A549 (cell line): ENCODE data around the gene SLC35D1. TPM values are rescaled to one million over a fixed set of nuclear protein-coding genes. Genes with fewer than 3 reads are reported as not detected.

Source experiments
- ATAC-seq, 2 experiments: fragments of 200-7000 bp in 1 of 2; fragments of >200 bp in 1 of 2; cut with Nextera tagmentation in 1 of 2; cut with Tn5 transposase in 1 of 2; 3 replicates each; pipeline versions ENCODE4 v1.8.0 to v1.9.1; 2018 to 2020; ENCODE audit warnings: mild to moderate bottlenecking in 1 of 2, moderate library complexity in 1 of 2
- CTCF ChIA-PET: fragments of 300-600 bp; sonication (Branson Sonifier 250); formaldehyde crosslinking; extraction: SDS; loops from one replicate; lab custom pipeline; 2021; ENCODE audit warnings: antibody characterized with exemption, inconsistent platforms; lab: Yijun Ruan, JAX
- POLR2A ChIA-PET: fragments of 350-600 bp; formaldehyde crosslinking; extraction: SDS; loops from one replicate; lab custom pipeline; 2021; ENCODE audit warnings: antibody characterized with exemption, inconsistent platforms; lab: Yijun Ruan, JAX
- DNase-seq, 2 experiments: peaks; one replicate each; pipeline versions ENCODE4 v3.0.0 to v3.0.0-alpha.2; 2011 to 2016; ENCODE audit warnings: low read depth in 1 of 2, low spot score in 1 of 2
- FAIRE-seq: peaks from 2 replicates; lab custom pipeline; 2011; peaks lifted over from hg19 to GRCh38; lab: Jason Lieb, UNC
- H3K27ac ChIP-seq, 2 experiments: fragments of >200 bp; sonication (Bioruptor Twin); formaldehyde crosslinking; 3 replicates each; pipeline ENCODE4 v1.5.1; 2016 to 2017
- H3K4me1 ChIP-seq: fragments of >200 bp; sonication (Bioruptor Twin); formaldehyde crosslinking; 3 replicates; pipeline ENCODE4 v1.6.1; 2016
- H3K4me2 ChIP-seq: fragments of >200 bp; sonication (Bioruptor Twin); formaldehyde crosslinking; 3 replicates; pipeline ENCODE4 v1.6.1; 2016
- H3K4me3 ChIP-seq: fragments of >200 bp; sonication (Bioruptor Twin); formaldehyde crosslinking; 3 replicates; pipeline ENCODE4 v1.5.1; 2016
- H3K9me3 ChIP-seq: fragments of >200 bp; sonication (Bioruptor Twin); formaldehyde crosslinking; 3 replicates; pipeline ENCODE4 v1.6.1; 2016
- EHF ChIP-seq: fragments of 250-450 bp; sonication (Bioruptor Pico); IDR thresholded peaks from 2 replicates; pipeline ENCODE4 v1.5.0; 2020; ENCODE audit warnings: mild to moderate bottlenecking
- ESRRA ChIP-seq: fragments of 150-350 bp; IDR thresholded peaks from 2 replicates; pipeline ENCODE4 v1.6.1; 2014; ENCODE audit warnings: mild to moderate bottlenecking, low read length, borderline replicate concordance
- FOSL2 ChIP-seq, 2 experiments: fragments of 450-650 bp in 1 of 2; fragments of >200 bp in 1 of 2; sonication (Bioruptor Twin) in 1 of 2; formaldehyde crosslinking; IDR thresholded peaks; 2 replicates each; pipeline versions ENCODE4 v1.5.0 to v1.6.1; 2016 to 2020; ENCODE audit warnings: mild to moderate bottlenecking in 1 of 2, moderate library complexity in 1 of 2
- HDAC2 ChIP-seq: fragments of 200-600 bp; sonication (generic); IDR thresholded peaks from 2 replicates; pipeline ENCODE4 v1.6.1; 2016
- HOXB5 ChIP-seq: fragments of 250-450 bp; sonication (Bioruptor Pico); IDR thresholded peaks from 2 replicates; pipeline ENCODE4 v1.5.0; 2020; ENCODE audit warnings: mild to moderate bottlenecking, moderate library complexity
- KDM1A ChIP-seq: fragments of 200-600 bp; sonication (generic); IDR thresholded peaks from 2 replicates; pipeline ENCODE4 v1.6.1; 2016; ENCODE audit warnings: low read depth, mild to moderate bottlenecking
- KDM5A ChIP-seq: fragments of 200-600 bp; sonication (generic); IDR thresholded peaks from 2 replicates; pipeline ENCODE4 v1.6.1; 2016; ENCODE audit warnings: antibody characterized with exemption, mild to moderate bottlenecking
- MAFK ChIP-seq: fragments of 450-650 bp; IDR thresholded peaks from 2 replicates; pipeline ENCODE4 v1.6.1; 2014; ENCODE audit not compliant: partially characterized antibody
- MAZ ChIP-seq: fragments of 150-350 bp; IDR thresholded peaks from 2 replicates; pipeline ENCODE4 v1.6.1; 2014; ENCODE audit warnings: antibody characterized with exemption, low read depth, low read length, borderline replicate concordance
- NFE2L2 ChIP-seq: fragments of 150-350 bp; conservative IDR thresholded peaks from 2 replicates; pipeline ENCODE4 v1.6.1; 2014; ENCODE audit warnings: low read length
- NPAS2 ChIP-seq: fragments of 250-450 bp; sonication (Bioruptor Pico); IDR thresholded peaks from 2 replicates; pipeline ENCODE4 v1.8.0; 2022; ENCODE audit warnings: mild to moderate bottlenecking, moderate library complexity, borderline replicate concordance
- NR3C1 ChIP-seq: fragments of >200 bp; sonication (Bioruptor Twin); formaldehyde crosslinking; IDR thresholded peaks from 3 replicates; pipeline ENCODE4 v1.6.1; 2017
- PHF8 ChIP-seq: fragments of 200-600 bp; sonication (generic); IDR thresholded peaks from 2 replicates; pipeline ENCODE4 v1.6.1; 2016; ENCODE audit warnings: low read depth, mild to moderate bottlenecking, antibody characterized with exemption, moderate library complexity, borderline replicate concordance
- RAD21 ChIP-seq, 2 experiments: fragments of >200 bp in 1 of 2; sonication (Bioruptor Twin) in 1 of 2; formaldehyde crosslinking in 1 of 2; IDR thresholded peaks in 1 of 2; conservative IDR thresholded peaks in 1 of 2; 2 replicates in 1 of 2; 3 replicates in 1 of 2; pipeline ENCODE4 v1.6.1; 2012 to 2018; ENCODE audit warnings: inconsistent platforms in 1 of 2
- RCOR1 ChIP-seq: fragments of 150-350 bp; IDR thresholded peaks from 2 replicates; pipeline ENCODE4 v1.6.1; 2014; ENCODE audit warnings: antibody characterized with exemption, low read length, low read depth
- TFCP2L1 ChIP-seq: fragments of 250-450 bp; sonication (Bioruptor Pico); IDR thresholded peaks from 2 replicates; pipeline ENCODE4 v1.5.0; 2021; ENCODE audit warnings: mild to moderate bottlenecking
- TP53 ChIP-seq: fragments of 250-450 bp; sonication (Bioruptor Pico); IDR thresholded peaks from 2 replicates; pipeline ENCODE4 v1.5.0; 2021; ENCODE audit warnings: mild to moderate bottlenecking, moderate library complexity
- ZC3H11A ChIP-seq: fragments of 450-650 bp; IDR thresholded peaks from 2 replicates; pipeline ENCODE4 v1.6.1; 2014; ENCODE audit warnings: antibody characterized with exemption, mild to moderate bottlenecking
- ZFP36 ChIP-seq: fragments of 450-650 bp; IDR thresholded peaks from 2 replicates; pipeline ENCODE4 v1.6.1; 2014; ENCODE audit warnings: borderline replicate concordance; ENCODE audit not compliant: partially characterized antibody
- ZNF302 ChIP-seq: fragments of 250-450 bp; sonication (Bioruptor Pico); IDR thresholded peaks from 2 replicates; pipeline ENCODE4 v1.9.0; 2021; ENCODE audit warnings: inconsistent platforms, mild to moderate bottlenecking, moderate library complexity
- ZSCAN20 ChIP-seq: fragments of 250-450 bp; sonication (Bioruptor Pico); IDR thresholded peaks from 2 replicates; pipeline ENCODE4 v1.8.0; 2022; ENCODE audit warnings: mild to moderate bottlenecking, moderate library complexity
- WGBS: methylation state at CpG from one replicate; pipeline ENCODE4 v1.1.6; 2017; ENCODE audit errors: missing lambda C conversion rate; 5-methylcytosine and 5-hydroxymethylcytosine counted together
- polyA plus RNA-seq, 4 experiments: library from polyadenylated mRNA; depleted of rRNA in 3 of 4; stranded (reverse); fragments of >200 nt; fragmentation: RNase III in 1 of 4; extraction: RNeasy Plus Mini Kit Qiagen cat#74134 plus additional on column Dnase treatment in 1 of 4; gene quantifications; 2 replicates in 3 of 4; 3 replicates in 1 of 4; pipeline ENCODE4 v1.2.3, GENCODE V29; 2011 to 2017
- TF ChIP-seq, protein P1 (sequence below): fragments of >200 bp; sonication (Bioruptor Twin); formaldehyde crosslinking; IDR thresholded peaks from 3 replicates; pipeline ENCODE4 v1.5.1; 2016
- TF ChIP-seq, protein P2 (sequence below): IDR thresholded peaks from 2 replicates; pipeline ENCODE4 v1.6.1; 2012
- TF ChIP-seq, protein P3 (sequence below): fragments of 250-450 bp; sonication (Bioruptor Pico); IDR thresholded peaks from 2 replicates; pipeline ENCODE4 v1.5.0; 2020; ENCODE audit warnings: low read depth, mild to moderate bottlenecking, moderate library complexity

Gene SLC35D1
- polyA plus RNA-seq, 2 of the 4 experiments (the other 2 are of a cell fraction): 5.2 to 12.9 TPM

DNA sequence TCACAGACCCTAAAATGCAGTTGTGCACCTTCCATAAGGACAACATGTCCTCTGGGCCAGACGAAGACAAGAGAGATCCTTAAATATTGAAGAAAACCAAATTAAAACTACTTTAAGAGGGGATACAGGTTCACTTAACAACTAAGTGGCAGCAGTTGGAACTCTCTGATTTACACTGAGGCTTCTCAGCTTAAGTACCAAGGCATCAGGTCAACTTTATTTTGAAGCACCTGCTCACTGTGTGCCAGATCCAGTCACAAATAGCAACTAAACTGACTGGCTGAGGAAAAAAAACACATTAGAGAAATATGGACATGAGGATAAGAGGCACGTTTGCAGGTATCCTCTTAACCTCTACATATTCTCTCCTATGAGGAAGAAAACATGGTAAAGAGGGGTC is 33.2 kb downstream of the SLC35D1 start:
- 69% methylated on average over 2 of the region's 2 CpGs for WGBS
- CTCF ChIA-PET: no interaction called here
- POLR2A ChIA-PET: no interaction called here
- no peak for TF ChIP-seq RAD21 (conservative IDR thresholded peaks at IDR 0.05 in 1 of 2, IDR thresholded peaks at IDR 0.05 in 1 of 2)
- no peak for TF ChIP-seq PHF8
- TF ChIP-seq ZNF302: no peak
- TF ChIP-seq MAZ: no peak
- no peak for TF ChIP-seq MAFK
- TF ChIP-seq, protein P1, sequence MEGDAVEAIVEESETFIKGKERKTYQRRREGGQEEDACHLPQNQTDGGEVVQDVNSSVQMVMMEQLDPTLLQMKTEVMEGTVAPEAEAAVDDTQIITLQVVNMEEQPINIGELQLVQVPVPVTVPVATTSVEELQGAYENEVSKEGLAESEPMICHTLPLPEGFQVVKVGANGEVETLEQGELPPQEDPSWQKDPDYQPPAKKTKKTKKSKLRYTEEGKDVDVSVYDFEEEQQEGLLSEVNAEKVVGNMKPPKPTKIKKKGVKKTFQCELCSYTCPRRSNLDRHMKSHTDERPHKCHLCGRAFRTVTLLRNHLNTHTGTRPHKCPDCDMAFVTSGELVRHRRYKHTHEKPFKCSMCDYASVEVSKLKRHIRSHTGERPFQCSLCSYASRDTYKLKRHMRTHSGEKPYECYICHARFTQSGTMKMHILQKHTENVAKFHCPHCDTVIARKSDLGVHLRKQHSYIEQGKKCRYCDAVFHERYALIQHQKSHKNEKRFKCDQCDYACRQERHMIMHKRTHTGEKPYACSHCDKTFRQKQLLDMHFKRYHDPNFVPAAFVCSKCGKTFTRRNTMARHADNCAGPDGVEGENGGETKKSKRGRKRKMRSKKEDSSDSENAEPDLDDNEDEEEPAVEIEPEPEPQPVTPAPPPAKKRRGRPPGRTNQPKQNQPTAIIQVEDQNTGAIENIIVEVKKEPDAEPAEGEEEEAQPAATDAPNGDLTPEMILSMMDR: no peak
- no peak for TF ChIP-seq RCOR1
- no peak for TF ChIP-seq TP53 (CRISPR knock-in tag)
- TF ChIP-seq, protein P2, sequence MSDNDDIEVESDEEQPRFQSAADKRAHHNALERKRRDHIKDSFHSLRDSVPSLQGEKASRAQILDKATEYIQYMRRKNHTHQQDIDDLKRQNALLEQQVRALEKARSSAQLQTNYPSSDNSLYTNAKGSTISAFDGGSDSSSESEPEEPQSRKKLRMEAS: no peak
- no peak for TF ChIP-seq NFE2L2
- TF ChIP-seq KDM1A: no peak
- no peak for TF ChIP-seq TFCP2L1 (CRISPR knock-in tag)
- TF ChIP-seq, protein P3, sequence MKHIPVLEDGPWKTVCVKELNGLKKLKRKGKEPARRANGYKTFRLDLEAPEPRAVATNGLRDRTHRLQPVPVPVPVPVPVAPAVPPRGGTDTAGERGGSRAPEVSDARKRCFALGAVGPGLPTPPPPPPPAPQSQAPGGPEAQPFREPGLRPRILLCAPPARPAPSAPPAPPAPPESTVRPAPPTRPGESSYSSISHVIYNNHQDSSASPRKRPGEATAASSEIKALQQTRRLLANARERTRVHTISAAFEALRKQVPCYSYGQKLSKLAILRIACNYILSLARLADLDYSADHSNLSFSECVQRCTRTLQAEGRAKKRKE (CRISPR knock-in tag): no peak
- no peak for TF ChIP-seq ZC3H11A
- TF ChIP-seq HOXB5 (CRISPR knock-in tag): no peak
- TF ChIP-seq NPAS2 (CRISPR knock-in tag): no peak
- TF ChIP-seq FOSL2 (IDR thresholded peaks at IDR 0.05): no peak
- no peak for TF ChIP-seq FOSL2 (CRISPR knock-in tag; IDR thresholded peaks at IDR 0.05)
- TF ChIP-seq KDM5A: no peak
- TF ChIP-seq EHF (CRISPR knock-in tag): no peak
- H3K4me2 ChIP-seq: no peak overlapping the region
- H3K4me3 ChIP-seq: no peak overlapping the region
- FAIRE-seq (no peak), ATAC-seq (no peak), DNase-seq (no peak)
- H3K27ac ChIP-seq: no peak overlapping the region
- H3K4me1 ChIP-seq: no peaks in the 10 kb centered on the region
- no peaks in the 10 kb centered on the region for H3K9me3 ChIP-seq

DNA sequence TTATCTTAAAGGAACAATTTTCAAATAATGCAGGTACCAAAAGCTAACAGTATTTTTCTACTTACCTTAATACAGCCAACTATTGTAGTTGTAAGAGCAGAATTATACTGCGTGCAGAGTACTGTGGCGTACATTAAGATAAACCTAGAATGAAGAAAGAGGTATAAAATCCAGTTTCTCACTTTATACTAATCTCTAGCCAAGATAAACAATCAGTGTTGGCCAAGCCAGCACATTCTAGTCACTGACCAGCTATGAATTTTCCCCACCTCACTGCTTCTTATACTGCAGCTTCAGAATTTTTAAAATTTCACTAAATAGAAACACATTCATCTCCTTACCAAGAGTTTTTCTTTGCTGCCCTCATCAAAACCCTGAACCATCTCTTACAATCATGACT is 33.6 kb downstream of the SLC35D1 start:
- no peak for ATAC-seq
- H3K9me3 ChIP-seq: no peaks in the 10 kb centered on the region
- TF ChIP-seq NR3C1 (no peak), NPAS2 (CRISPR knock-in tag) (no peak), PHF8 (no peak), ZFP36 (no peak), HDAC2 (no peak), ESRRA (no peak), TFCP2L1 (CRISPR knock-in tag) (no peak), RCOR1 (no peak), TP53 (CRISPR knock-in tag) (no peak), KDM1A (no peak), ZSCAN20 (CRISPR knock-in tag) (no peak), RAD21 (conservative IDR thresholded peaks at IDR 0.05 in 1 of 2, IDR thresholded peaks at IDR 0.05 in 1 of 2) (no peak)
- TF ChIP-seq, protein P3 (CRISPR knock-in tag): no peak
- TF ChIP-seq, all 56 proteins: peak for 0
- CTCF ChIA-PET: interaction anchor here (0.6 to 1.1 kb wide), 3 partner anchors 24 to 249 kb away, joined by 3 to 4 read pairs (median 4); no protein-coding TSS in a partner anchor
- Histone ChIP-seq H3K4me1 (no peaks in the 10 kb centered on the region), H3K4me3 (no peak overlapping the region), H3K4me2 (no peak overlapping the region), H3K27ac (no peak overlapping the region)
- WGBS: 97% methylated on average over 2 of the region's 2 CpGs
- no peak for FAIRE-seq
- POLR2A ChIA-PET: no interaction called here
- DNase-seq: no peak
